K562 (cell line): ENCODE data around the gene PAX2.

Experiments used
- HDAC1 ChIP-seq, 2 experiments: fragments of 450-650 bp; IDR thresholded peaks; 2 replicates each; pipeline ENCODE4 v1.6.1; 2016 to 2017; ENCODE audit warnings: inconsistent platforms in 1 of 2, mild to moderate bottlenecking in 1 of 2, moderate library complexity in 1 of 2
- HNRNPLL ChIP-seq: fragments of 200-400 bp; formaldehyde crosslinking; IDR thresholded peaks from 2 replicates; pipeline ENCODE4 v1.6.1; 2017; ENCODE audit warnings: low read length, low read depth, mild to moderate bottlenecking; ENCODE audit not compliant: poor library complexity, severe bottlenecking
- ZNF431 ChIP-seq: sonication (generic); formaldehyde crosslinking; IDR thresholded peaks from 2 replicates; pipeline ENCODE4 v1.8.0; 2022; ENCODE audit warnings: mild to moderate bottlenecking, missing genetic modification reagents

DNA sequence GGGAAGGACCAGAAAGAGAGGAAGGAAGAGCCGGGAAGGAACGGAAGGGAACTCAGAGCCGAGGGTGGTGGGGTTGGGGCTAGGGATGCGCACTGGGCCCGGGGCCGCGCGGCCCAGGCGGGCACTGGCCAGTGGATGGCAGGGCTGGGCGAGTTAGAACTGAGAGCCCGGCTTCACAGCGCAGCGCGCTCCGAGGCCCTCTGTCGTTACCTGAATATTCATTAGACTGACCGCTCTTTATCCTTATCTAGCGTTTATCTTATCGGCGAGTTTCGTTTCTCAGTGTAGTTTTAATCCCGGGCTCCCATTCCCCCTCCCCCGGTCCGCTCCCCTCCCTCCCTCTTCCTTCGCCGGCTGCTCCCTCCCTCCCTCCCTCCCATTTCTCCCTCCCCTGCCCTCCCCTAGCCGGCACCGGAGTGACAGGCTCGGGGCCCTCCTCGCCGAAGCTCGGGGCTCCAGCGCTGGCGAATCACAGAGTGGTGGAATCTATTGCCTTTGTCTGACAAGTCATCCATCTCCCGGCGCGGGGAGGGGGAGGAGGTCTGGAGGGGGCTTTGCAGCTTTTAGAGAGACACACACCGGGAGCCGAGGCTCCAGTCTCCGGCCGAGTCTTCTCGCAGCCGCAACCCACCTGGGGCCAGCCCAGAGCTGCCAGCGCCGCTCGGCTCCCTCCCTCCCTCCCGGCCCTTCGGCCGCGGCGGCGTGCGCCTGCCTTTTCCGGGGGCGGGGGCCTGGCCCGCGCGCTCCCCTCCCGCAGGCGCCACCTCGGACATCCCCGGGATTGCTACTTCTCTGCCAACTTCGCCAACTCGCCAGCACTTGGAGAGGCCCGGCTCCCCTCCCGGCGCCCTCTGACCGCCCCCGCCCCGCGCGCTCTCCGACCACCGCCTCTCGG, at the start of gene PAX2:
- TF ChIP-seq HNRNPLL: no peak
- TF ChIP-seq ZNF431 (CRISPR knock-in tag): no peak
- TF ChIP-seq HDAC1 (IDR thresholded peaks at IDR 0.05): no peak
